Measurements from ENCODE around the gene PMS1.
A peak's percentile ranks its signal among the peaks of the same experiment; 100 is the strongest.
"Not testable (repeated sequence)": the region's sequence is repeated elsewhere in the genome, so short reads cannot be mapped to it uniquely, and the experiment has no call there.

Gene PMS1

DNA sequence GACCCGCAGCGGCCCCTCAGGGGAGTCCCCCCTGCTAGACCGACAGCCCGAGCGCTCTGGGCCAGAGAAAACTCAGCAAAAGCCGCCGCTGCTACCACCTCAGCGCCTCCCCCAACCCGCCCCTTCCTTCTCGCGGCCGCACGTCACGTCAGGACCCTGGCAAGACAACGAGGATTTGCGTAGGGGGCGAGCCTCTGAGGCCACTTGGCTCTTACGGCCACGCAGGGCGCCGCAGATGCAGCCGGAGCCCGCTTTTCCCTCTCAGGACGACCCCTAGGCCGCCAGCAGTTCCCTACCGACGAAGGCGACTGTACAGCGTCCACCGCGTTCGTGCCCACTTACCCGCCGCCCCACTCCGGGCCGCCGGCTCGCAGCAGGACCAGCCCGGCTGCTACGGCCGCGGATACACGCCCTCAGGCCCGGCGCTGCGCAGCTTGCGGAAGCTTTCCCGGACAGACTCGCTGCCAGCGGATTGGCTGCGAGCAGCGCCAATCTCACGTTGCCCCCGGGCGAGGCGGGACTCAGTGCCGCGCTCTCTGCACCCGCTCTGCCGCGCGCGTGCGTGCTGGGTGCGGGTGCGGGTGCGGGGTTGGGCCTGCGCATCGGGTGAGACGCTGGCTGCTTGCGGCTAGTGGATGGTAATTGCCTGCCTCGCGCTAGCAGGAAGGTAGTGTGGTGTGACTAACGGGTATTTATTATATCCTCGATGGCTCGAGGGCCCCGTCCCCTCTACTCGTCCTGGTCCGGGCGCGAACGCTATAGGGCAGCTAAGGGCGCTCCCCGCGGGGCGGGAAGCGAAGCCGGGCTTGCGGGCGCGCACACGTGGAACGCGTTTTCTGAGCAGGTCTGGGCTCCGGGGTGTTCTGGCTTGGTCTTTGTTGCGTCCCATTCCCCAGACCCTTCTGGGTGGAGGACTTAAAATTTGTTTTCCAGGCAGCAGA is at the start of gene PMS1, which contains the start of gene ORMDL1:
PMS1 (plus strand) TSS at position 524 of the 941 bp plus-strand sequence. CDS start 7,360 bp downstream, outside the sequence.
ORMDL1 (minus strand) TSS at position 413 of the 941 bp plus-strand sequence. CDS start 1,744 bp downstream, outside the sequence.
- DNase-seq, result peak; percentile 98

DNA sequence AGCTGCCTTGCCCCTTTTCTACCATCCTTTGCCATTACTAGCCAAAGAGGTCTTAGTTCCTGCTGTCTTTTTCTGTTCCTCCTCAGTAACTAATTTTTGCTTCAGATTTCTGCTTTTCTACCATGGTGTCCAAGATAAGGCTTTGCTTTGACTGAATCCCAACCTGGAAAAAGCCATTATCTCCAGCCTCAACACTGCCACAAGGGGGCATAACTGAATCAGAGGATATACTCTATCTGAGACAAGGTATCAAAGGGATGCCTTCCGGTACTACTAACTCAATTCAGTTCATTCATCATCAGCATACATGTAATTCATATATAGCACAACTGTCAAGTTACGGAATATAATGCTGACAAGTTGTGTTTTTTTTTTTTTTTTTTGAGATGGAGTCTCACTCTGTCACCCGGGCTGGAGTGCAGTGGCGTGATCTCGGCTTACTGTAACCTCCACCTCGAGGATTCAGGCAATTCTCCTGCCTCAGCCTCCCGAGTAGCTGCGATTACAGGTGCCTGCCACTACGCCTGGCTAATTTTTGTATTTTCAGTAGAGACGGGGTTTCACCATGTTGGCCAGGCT is 33.1 kb upstream of the PMS1 start:
- peak; percentile 57 for DNase-seq

DNA sequence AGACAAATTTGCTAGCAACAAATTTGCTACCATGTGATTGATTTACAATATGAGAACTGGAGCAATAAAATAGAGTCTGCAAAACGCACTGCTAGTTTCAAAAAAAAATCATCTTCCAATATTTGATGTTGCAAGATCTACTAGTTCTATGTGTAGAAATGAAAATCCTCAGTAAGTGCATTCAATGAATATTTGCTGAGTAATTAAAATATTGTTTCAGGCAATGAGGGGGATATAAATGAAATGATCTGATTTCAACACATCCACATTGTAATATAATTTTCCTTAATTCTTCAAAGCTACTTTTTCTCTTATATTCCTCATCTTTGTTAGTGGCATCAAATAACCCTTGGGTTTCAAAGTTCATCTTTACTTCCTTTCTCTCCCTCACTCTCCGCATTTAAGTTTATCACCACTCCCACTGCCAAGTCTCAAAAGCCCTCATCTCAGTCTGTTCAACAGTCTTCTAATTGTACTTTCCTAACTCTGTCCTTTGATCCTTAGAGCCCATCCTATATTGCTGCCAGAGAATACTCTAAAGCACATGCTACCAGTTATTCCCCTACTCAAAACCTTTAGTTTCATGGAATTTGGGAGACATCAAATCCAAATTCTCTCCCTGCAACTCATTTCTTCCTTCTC is 27.8 kb upstream of the PMS1 start:
- DNase-seq, result no peak

GRCh38 chr2:189760154-189760553 is 24.1 kb upstream of the PMS1 start:
- not testable (repeated sequence) for DNase-seq

- DNase-seq, result no peak
Observed at GRCh38 chr2:189762229-189762550, 22.1 kb upstream of the PMS1 start.

GRCh38 chr2:189762551-189763298 is 21.5 kb upstream of the PMS1 start, which contains the start of gene OSGEPL1:
TSS of gene OSGEPL1 (minus strand) at chr2:189762792. CDS start at chr2:189761640, 1,152 bp downstream.
- peak; percentile 85 for DNase-seq

GRCh38 chr2:189763908-189764661 is 20.2 kb upstream of the PMS1 start:
- no peak for DNase-seq

DNA sequence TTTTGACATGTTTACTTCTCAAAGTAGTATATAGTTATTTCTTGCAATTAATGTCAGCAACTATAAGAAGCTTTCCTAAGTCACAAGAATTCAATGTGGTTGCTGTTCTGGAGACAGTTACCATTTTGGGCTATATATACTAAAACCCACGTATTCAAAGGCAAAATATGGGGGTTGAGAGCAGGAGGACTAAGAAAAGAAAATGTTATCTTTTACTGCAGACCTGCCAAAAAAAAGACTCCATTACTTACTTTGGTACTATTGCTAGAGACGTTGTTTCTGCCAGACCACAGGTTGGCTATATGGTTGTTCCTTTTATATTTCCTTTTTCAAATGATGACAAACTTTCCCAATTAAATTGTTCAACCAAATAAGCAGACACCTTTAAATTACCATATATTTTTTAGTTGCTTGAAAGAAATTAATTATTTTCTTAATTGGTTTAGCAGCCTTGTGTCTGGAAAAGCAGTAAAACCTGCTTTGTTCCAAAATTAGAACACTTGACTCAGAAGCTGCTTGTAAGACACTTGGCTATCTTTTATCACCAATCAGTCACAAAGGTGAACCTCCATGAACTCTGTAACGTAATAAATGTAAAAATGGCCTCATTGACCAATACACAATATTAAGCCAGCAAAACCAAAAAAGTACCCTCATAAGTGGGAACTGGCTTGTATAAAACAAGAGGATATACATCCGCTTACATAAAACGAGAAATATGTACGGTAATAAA is 13.5 kb upstream of the PMS1 start:
- no peak for DNase-seq

- no peak for DNase-seq
Observed at GRCh38 chr2:189772212-189772611, 12.0 kb upstream of the PMS1 start.

DNA sequence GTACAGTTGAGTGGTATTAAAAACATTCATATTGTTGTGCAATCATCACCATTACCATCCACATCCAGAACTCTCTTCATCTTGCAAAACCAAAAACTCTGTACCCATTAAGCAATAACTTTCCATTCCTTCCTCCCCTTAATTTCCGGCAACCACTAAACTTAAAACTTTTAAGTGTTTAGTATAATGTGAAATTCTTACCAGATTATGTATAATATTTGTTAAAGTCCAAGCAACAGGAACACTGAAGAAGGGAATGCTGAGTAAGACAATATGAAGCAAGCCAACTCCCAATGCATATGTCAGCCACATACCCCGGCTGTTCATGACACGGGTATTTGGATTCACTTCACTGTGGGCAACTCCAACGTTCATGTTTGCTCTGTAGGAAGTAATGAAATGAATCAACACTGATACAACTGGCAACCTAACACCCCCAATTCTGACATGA is 2.0 kb upstream of the PMS1 start:
- DNase-seq, result peak; percentile 69

- DNase-seq, result peak; percentile 41
Observed at GRCh38 chr2:189783451-189783926, 761 bp upstream of the PMS1 start.

- DNase-seq, result no peak
Observed at GRCh38 chr2:189791338-189792042, 7.2 kb downstream of the PMS1 start.

DNA sequence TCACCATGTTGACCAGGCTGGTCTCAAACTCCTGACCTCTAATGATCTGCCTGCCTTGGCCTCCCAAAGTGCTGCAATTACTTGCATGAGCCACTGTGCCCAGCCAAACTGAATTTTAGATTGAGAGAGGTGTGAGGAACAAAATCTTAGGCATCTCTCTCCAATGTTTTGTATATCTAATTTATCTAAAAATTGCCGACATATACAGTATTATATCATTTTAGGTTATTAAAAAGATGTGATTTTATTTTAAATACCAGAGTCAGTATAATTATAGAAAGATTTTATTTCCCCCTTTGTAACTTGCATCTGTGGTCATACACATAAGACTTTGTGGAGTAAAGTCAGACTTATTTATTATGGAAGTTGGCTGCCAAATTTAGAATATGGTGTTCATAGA is 10.1 kb downstream of the PMS1 start:
- no peak for DNase-seq

DNA sequence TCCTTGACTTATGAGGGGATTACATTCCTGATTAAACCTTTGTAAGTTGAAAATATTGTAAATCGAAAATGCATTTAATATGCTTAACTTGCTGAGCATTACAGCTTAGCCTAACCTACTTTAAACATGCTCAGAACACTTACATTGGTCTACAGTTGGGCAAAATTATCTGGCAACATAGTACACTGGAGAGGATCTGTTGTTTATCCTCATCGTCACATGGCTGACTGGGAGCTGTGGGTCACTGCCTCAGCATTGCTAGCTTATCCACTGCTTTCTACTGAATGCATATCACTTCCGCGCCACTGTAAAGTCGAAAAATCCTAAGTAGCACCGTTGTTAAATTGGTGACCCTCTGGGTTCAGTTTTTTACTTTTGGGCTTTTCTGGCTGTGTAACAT is 13.7 kb downstream of the PMS1 start:
- DNase-seq, result no peak

DNA sequence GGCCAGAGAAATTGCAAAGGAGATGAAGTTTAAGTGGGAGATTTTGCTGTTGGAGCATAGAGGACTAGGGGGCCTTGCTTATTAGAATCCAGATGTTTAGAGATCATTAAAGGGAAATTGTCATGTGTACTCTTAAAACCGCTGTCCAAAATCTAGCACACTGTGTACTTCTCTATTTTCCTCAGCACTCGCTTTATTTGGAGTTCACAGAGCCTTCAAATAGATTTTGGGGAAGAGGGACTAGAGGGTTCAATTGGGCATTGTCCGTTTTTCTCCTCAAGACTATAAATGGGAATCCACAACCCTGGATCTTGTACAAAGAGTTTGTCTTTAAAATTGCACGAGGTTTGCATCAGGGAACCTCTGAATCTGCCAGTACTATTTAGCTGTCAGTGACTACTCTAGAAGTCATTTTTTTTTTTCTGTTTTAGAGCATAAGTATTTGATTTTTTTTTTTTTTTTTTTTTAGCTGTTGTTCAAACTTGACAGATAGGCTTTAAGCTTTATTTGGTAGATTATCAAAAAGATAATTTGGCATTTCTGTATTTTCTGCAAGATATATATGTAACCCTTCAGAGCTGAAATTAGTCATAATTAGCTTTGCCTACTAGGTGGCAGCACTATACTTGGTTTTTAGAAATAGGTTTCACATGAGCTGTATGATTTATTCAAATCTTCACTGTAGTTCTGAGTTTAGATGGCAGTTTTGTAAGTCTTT is 14.2 kb downstream of the PMS1 start:
- peak; percentile 59 for DNase-seq

DNA sequence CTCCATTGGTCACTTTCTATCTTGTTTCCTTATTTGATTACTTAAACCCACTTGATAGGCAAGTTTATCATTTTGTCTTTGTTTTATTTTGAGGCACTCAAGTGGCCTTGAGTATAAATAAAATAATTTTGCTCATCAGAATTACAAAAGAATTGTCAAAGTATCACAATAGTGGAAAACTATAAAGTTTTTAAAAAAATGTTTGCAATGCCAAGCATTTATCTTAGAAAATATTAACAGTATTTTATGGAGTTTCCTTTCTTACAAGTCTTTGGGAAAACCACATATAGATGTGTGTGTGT is 14.7 kb downstream of the PMS1 start:
- no peak for DNase-seq

DNA sequence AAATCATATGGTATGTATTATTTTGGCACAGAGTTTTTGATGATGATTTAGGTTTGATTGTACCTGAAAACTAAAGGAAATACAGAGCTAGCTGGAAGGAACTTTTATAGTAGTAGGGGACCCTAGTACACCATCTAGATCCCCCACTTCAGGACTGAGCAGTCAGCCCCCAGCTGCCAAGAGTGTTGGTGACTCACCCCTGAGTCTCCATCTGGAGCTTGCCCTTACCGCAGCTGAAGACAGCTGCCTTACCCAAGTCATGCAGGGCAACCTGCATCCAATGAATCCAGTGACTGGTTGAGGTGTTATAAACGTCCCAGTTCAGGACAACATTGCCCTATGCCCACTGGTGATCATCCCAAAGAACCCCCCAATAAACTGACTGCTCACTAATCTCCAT is 15.3 kb downstream of the PMS1 start:
- no peak for DNase-seq

- no peak for DNase-seq
Observed at GRCh38 chr2:189802396-189802912, 18.2 kb downstream of the PMS1 start.

- no peak for DNase-seq
Observed at GRCh38 chr2:189803431-189803830, 19.2 kb downstream of the PMS1 start.
